Osteocyte (in vitro differentiated cells): ENCODE measurements around the gene FOXD2. TPM values are rescaled to one million over a fixed set of nuclear protein-coding genes. Genes with fewer than 3 reads are reported as not detected.
A peak's percentile ranks its signal among the peaks of the same experiment; 100 is the strongest.

Experiments used
- DNase-seq: peaks from one replicate; pipeline ENCODE4 v3.0.0; 2021; ENCODE audit warnings: mixed read lengths; ENCODE audit not compliant: unreplicated experiment; ENCODE audit errors: extremely low spot score
- H3K27ac Mint-ChIP-seq: one replicate; pipeline ENCODE4 v1.8.0; 2021; ENCODE audit warnings: mild to moderate bottlenecking, mixed read lengths; ENCODE audit not compliant: unreplicated experiment
- H3K27me3 Mint-ChIP-seq: one replicate; pipeline ENCODE4 v1.8.0; 2021; ENCODE audit warnings: mixed read lengths; ENCODE audit not compliant: unreplicated experiment
- H3K36me3 Mint-ChIP-seq: one replicate; pipeline ENCODE4 v1.8.0; 2021; ENCODE audit warnings: mixed read lengths; ENCODE audit not compliant: unreplicated experiment
- H3K4me1 Mint-ChIP-seq: one replicate; pipeline ENCODE4 v1.8.0; 2021; ENCODE audit warnings: mixed read lengths; ENCODE audit not compliant: unreplicated experiment
- H3K4me3 Mint-ChIP-seq: one replicate; pipeline ENCODE4 v1.8.0; 2021; ENCODE audit warnings: mild to moderate bottlenecking, moderate library complexity, mixed read lengths; ENCODE audit not compliant: unreplicated experiment
- H3K9me3 Mint-ChIP-seq: one replicate; pipeline ENCODE4 v1.8.0; 2021; ENCODE audit warnings: mixed read lengths; ENCODE audit not compliant: unreplicated experiment
- CTCF ChIP-seq: fragments of 200-600 bp; sonication (generic); IDR thresholded peaks from 2 replicates; pipeline ENCODE4 v1.5.0; 2021; ENCODE audit warnings: antibody characterized with exemption, mild to moderate bottlenecking, moderate library complexity
- total RNA-seq: library from RNA; stranded (reverse); gene quantifications from 2 replicates; pipeline ENCODE4 v1.2.1, GENCODE V29; 2021

The FOXD2 gene
- total RNA-seq, 1 donor from 2014 or later, result 1.0 TPM

DNA sequence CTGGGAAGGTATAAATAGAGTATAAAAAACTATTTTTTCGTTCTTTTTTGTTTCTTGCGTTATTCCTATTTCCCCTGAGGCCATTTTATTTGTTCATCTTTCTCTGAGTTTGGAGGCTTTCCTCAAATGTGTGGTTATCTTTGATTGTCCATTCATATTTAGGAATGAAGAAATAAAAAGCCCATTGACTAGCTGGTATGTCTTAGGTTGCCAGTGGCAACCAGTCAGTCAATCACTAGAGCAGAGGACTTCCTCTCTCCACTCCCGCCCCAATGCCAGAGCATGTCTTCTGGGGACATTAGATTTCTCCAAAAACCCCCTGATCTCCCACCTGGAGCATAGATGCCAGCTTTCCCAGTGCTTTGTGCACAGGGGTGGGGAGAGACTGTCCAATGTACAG, 42.4 kb upstream of the FOXD2 start:
- Mint-ChIP-seq H3K4me1 (no peaks in the 10 kb centered on the region), H3K36me3 (no peaks in the 10 kb centered on the region), H3K27me3 (peaks cover 4% of the 10 kb centered on the region), H3K27ac (no peak overlapping the region), H3K9me3 (no peaks in the 10 kb centered on the region), H3K4me3 (no peak overlapping the region)
- no peak for DNase-seq
- TF ChIP-seq CTCF, result no peak

DNA sequence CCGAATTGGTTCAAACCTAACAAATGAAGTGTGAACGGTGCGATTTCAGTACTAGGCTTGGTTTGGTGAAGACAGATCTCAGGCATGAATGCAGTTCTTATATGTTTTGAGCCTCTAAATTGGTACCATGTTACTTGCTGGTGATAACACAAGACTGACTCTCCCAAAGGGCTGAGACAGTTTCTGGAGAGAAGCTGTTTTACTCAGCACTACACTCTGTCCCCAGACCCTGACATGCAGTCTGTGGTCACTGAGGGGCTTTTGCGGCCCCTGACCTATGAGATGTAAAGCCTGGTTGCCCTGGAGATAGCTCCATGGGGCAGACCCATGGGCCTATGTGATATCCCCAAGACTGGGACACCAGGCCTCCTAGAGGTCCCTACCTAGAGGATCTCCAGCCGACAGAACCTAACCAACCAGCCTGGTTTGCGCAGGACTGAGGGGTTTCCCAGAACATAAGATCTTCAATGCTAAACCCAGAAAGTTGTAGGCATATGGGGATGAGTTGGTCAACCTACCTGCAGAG, 41.1 kb upstream of the FOXD2 start:
- H3K27me3 Mint-ChIP-seq, result peaks cover 4% of the 10 kb centered on the region

GRCh38 chr1:47399138-47399845, 38.6 kb upstream of the FOXD2 start:
- Mint-ChIP-seq H3K27ac (no peak overlapping the region), H3K9me3 (no peaks in the 10 kb centered on the region), H3K36me3 (no peaks in the 10 kb centered on the region), H3K4me3 (no peak overlapping the region), H3K27me3 (peaks cover 1% of the 10 kb centered on the region), H3K4me1 (no peaks in the 10 kb centered on the region)
- TF ChIP-seq CTCF, result no peak
- DNase-seq, result no peak

More for the DNA sequence above, 41.1 kb upstream of the FOXD2 start:
- Mint-ChIP-seq H3K27ac (no peak overlapping the region), H3K4me1 (no peaks in the 10 kb centered on the region), H3K4me3 (no peak overlapping the region), H3K9me3 (no peaks in the 10 kb centered on the region), H3K36me3 (no peaks in the 10 kb centered on the region)
- peak; percentile 67 for DNase-seq
- no peak for TF ChIP-seq CTCF

- Mint-ChIP-seq H3K4me1 (no peaks in the 10 kb centered on the region), H3K36me3 (no peaks in the 10 kb centered on the region), H3K4me3 (no peak overlapping the region), H3K27ac (no peak overlapping the region), H3K27me3 (no peaks in the 10 kb centered on the region), H3K9me3 (no peaks in the 10 kb centered on the region)
- no peak for DNase-seq
- TF ChIP-seq CTCF, result no peak
These were observed 38.0 kb upstream of the FOXD2 start for GRCh38 chr1:47399846-47400155.

DNA sequence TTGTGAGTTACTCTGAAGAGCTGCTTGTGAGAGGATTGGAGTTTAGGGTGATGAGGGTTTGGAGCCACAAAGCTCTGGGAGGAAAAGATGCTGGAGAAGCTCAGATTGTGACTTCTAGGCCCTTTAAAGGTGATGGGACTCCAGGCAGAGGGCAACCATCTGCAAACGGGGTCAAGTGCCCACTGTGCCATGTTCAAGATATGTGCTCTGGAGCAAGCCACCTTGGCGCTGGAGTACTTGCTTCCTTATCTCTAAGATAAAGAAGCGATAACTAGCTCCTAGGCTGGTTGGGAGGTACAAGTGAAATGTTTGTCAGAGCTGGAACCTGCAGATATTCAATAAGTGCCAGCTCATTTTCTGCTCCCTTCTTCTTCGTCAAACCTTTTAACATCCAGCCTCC, 36.1 kb upstream of the FOXD2 start:
- no peak for DNase-seq
- H3K4me1 Mint-ChIP-seq, result peaks cover 7% of the 10 kb centered on the region
- no peaks in the 10 kb centered on the region for H3K27me3 Mint-ChIP-seq
- H3K4me3 Mint-ChIP-seq, result no peak overlapping the region
- H3K27ac Mint-ChIP-seq, result no peak overlapping the region
- TF ChIP-seq CTCF, result no peak
- H3K9me3 Mint-ChIP-seq, result no peaks in the 10 kb centered on the region
- H3K36me3 Mint-ChIP-seq, result no peaks in the 10 kb centered on the region
